IPS-15b (cell line): Measurements from ENCODE around the gene LIPT2.

Experiments
- H3K27me3 ChIP-seq: one replicate; pipeline ENCODE4 v1.6.1; 2013; ENCODE audit warnings: low read length; ENCODE audit not compliant: control insufficient read depth, insufficient read depth
- H3K36me3 ChIP-seq: one replicate; pipeline ENCODE4 v1.6.1; 2013; ENCODE audit warnings: low read length; ENCODE audit not compliant: control insufficient read depth, insufficient read depth
- H3K4me1 ChIP-seq: one replicate; pipeline ENCODE4 v1.6.1; 2013; ENCODE audit warnings: mild to moderate bottlenecking, low read length; ENCODE audit not compliant: control insufficient read depth, insufficient read depth
- H3K4me3 ChIP-seq: one replicate; pipeline ENCODE4 v1.5.1; 2013; ENCODE audit warnings: low read depth, low read length
- H3K9ac ChIP-seq: one replicate; pipeline ENCODE4 v1.6.1; 2013; ENCODE audit warnings: low read depth, mild to moderate bottlenecking, low read length
- H3K9me3 ChIP-seq: one replicate; pipeline ENCODE4 v1.6.1; 2013; ENCODE audit warnings: mild to moderate bottlenecking, low read length; ENCODE audit not compliant: control insufficient read depth, insufficient read depth

LIPT2 gene

GRCh38 chr11:74471668-74472429 lies 21.7 kb downstream of the LIPT2 start:
- no peaks in the 10 kb centered on the region for H3K36me3 ChIP-seq
- H3K27me3 ChIP-seq: peaks cover 6% of the 10 kb centered on the region
- H3K9ac ChIP-seq: no peak overlapping the region
- no peaks in the 10 kb centered on the region for H3K9me3 ChIP-seq
- no peaks in the 10 kb centered on the region for H3K4me1 ChIP-seq
- no peak overlapping the region for H3K4me3 ChIP-seq

GRCh38 chr11:74471037-74471436 lies 22.5 kb downstream of the LIPT2 start:
- H3K4me1 ChIP-seq: no peaks in the 10 kb centered on the region

GRCh38 chr11:74470526-74470925 lies 23.0 kb downstream of the LIPT2 start:
- Histone ChIP-seq H3K36me3 (no peaks in the 10 kb centered on the region), H3K9me3 (no peaks in the 10 kb centered on the region), H3K9ac (no peak overlapping the region), H3K27me3 (peaks cover 16% of the 10 kb centered on the region), H3K4me1 (no peaks in the 10 kb centered on the region), H3K4me3 (no peak overlapping the region)

More at GRCh38 chr11:74471037-74471436, 22.5 kb downstream of the LIPT2 start:
- H3K4me3 ChIP-seq: no peak overlapping the region
- no peaks in the 10 kb centered on the region for H3K9me3 ChIP-seq
- H3K27me3 ChIP-seq: peaks cover 14% of the 10 kb centered on the region
- no peaks in the 10 kb centered on the region for H3K36me3 ChIP-seq
- no peak overlapping the region for H3K9ac ChIP-seq

GRCh38 chr11:74468936-74469335 lies 24.6 kb downstream of the LIPT2 start:
- peaks cover 18% of the 10 kb centered on the region for H3K27me3 ChIP-seq

GRCh38 chr11:74468521-74468920 lies 25.0 kb downstream of the LIPT2 start:
- H3K27me3 ChIP-seq: peaks cover 22% of the 10 kb centered on the region
- H3K36me3 ChIP-seq: no peaks in the 10 kb centered on the region
- H3K9ac ChIP-seq: no peak overlapping the region
- no peak overlapping the region for H3K4me3 ChIP-seq
- H3K9me3 ChIP-seq: no peaks in the 10 kb centered on the region
- no peaks in the 10 kb centered on the region for H3K4me1 ChIP-seq

More at GRCh38 chr11:74468936-74469335, 24.6 kb downstream of the LIPT2 start:
- Histone ChIP-seq H3K9ac (no peak overlapping the region), H3K4me1 (no peaks in the 10 kb centered on the region), H3K9me3 (no peaks in the 10 kb centered on the region), H3K36me3 (no peaks in the 10 kb centered on the region), H3K4me3 (no peak overlapping the region)

GRCh38 chr11:74468058-74468457 lies 25.5 kb downstream of the LIPT2 start:
- no peak overlapping the region for H3K9ac ChIP-seq

GRCh38 chr11:74466916-74467885 lies 26.3 kb downstream of the LIPT2 start, which contains the start of gene KCNE3:
TSS of gene KCNE3 (minus strand) at chr11:74467549. CDS start at chr11:74457563, 9,986 bp downstream.
- Histone ChIP-seq H3K27me3 (peaks cover 22% of the 10 kb centered on the region), H3K4me1 (no peaks in the 10 kb centered on the region), H3K9me3 (no peaks in the 10 kb centered on the region), H3K36me3 (no peaks in the 10 kb centered on the region), H3K9ac (peak within 1 kb of the TSS; percentile 66), H3K4me3 (peak within 1 kb of the TSS; percentile 68)

More at GRCh38 chr11:74468058-74468457, 25.5 kb downstream of the LIPT2 start:
- peaks cover 22% of the 10 kb centered on the region for H3K27me3 ChIP-seq
- H3K9me3 ChIP-seq: no peaks in the 10 kb centered on the region
- H3K36me3 ChIP-seq: no peaks in the 10 kb centered on the region
- H3K4me3 ChIP-seq: no peak overlapping the region
- H3K4me1 ChIP-seq: no peaks in the 10 kb centered on the region

- H3K4me3 ChIP-seq: no peak overlapping the region
- no peaks in the 10 kb centered on the region for H3K36me3 ChIP-seq
- peaks cover 22% of the 10 kb centered on the region for H3K27me3 ChIP-seq
- no peak overlapping the region for H3K9ac ChIP-seq
- H3K4me1 ChIP-seq: no peaks in the 10 kb centered on the region
- no peaks in the 10 kb centered on the region for H3K9me3 ChIP-seq
Measured at GRCh38 chr11:74465291-74465708, 28.2 kb downstream of the LIPT2 start.

GRCh38 chr11:74464746-74465145 lies 28.8 kb downstream of the LIPT2 start:
- Histone ChIP-seq H3K36me3 (no peaks in the 10 kb centered on the region), H3K27me3 (peaks cover 22% of the 10 kb centered on the region), H3K4me3 (no peak overlapping the region), H3K9me3 (no peaks in the 10 kb centered on the region), H3K9ac (no peak overlapping the region), H3K4me1 (no peaks in the 10 kb centered on the region)

GRCh38 chr11:74463216-74463615 lies 30.3 kb downstream of the LIPT2 start:
- no peak overlapping the region for H3K4me3 ChIP-seq
- no peak overlapping the region for H3K9ac ChIP-seq
- H3K9me3 ChIP-seq: no peaks in the 10 kb centered on the region
- no peaks in the 10 kb centered on the region for H3K4me1 ChIP-seq
- H3K27me3 ChIP-seq: peaks cover 22% of the 10 kb centered on the region
- H3K36me3 ChIP-seq: no peaks in the 10 kb centered on the region

GRCh38 chr11:74462631-74463030 lies 30.9 kb downstream of the LIPT2 start:
- Histone ChIP-seq H3K27me3 (peaks cover 20% of the 10 kb centered on the region), H3K36me3 (no peaks in the 10 kb centered on the region), H3K4me3 (no peak overlapping the region), H3K9ac (no peak overlapping the region), H3K4me1 (no peaks in the 10 kb centered on the region), H3K9me3 (no peaks in the 10 kb centered on the region)
